CD4-positive, alpha-beta T cell (primary cell): Measurements from ENCODE around the gene AFF3. TPM values are rescaled to one million over a fixed set of nuclear protein-coding genes. Genes with fewer than 3 reads are reported as not detected.

Source experiments
- ATAC-seq: fragments of 200-7000 bp; cut with Tn5 transposase; one replicate; pipeline ENCODE4 v1.10.0; 2022; ENCODE audit warnings: mild to moderate bottlenecking; ENCODE audit not compliant: poor library complexity
- CTCF ChIA-PET: fragments of 350-600 bp; sonication (Branson Sonifier 250); formaldehyde crosslinking; loops from one replicate; lab custom pipeline; 2021; ENCODE audit warnings: antibody characterized with exemption, inconsistent platforms; lab: Charles Lee
- POLR2A ChIA-PET: fragments of 350-600 bp; sonication (Branson Sonifier 250); formaldehyde crosslinking; loops from one replicate; lab custom pipeline; 2021; ENCODE audit warnings: antibody characterized with exemption, inconsistent platforms; lab: Charles Lee
- DNase-seq, 14 experiments: peaks; one replicate each; pipeline ENCODE4 v3.0.0-alpha.2; 2013 to 2020; ENCODE audit warnings: mixed read lengths in 2 of 14
- H3K27ac ChIP-seq, 2 donors: one replicate each; pipeline versions ENCODE4 v1.5.1 to v1.7.0; 2013; ENCODE audit warnings: low read length in 2 of 2, low read depth in 1 of 2, mild to moderate bottlenecking in 1 of 2
- H3K27me3 ChIP-seq, 2 experiments: 1 replicate in 1 of 2; 2 replicates in 1 of 2; pipeline versions ENCODE4 v1.6.1 to v1.7.0; 2013; ENCODE audit warnings: low read length in 2 of 2, control low read depth in 1 of 2, mild to moderate bottlenecking in 1 of 2, moderate library complexity in 1 of 2; ENCODE audit not compliant: insufficient read depth in 2 of 2, control insufficient read depth in 1 of 2
- H3K36me3 ChIP-seq: one replicate; pipeline ENCODE4 v1.6.1; 2013; ENCODE audit warnings: low read length, control low read depth; ENCODE audit not compliant: insufficient read depth
- H3K4me1 ChIP-seq: one replicate; pipeline ENCODE4 v1.6.1; 2013; ENCODE audit warnings: low read length, control low read depth; ENCODE audit not compliant: insufficient read depth
- H3K4me3 ChIP-seq: one replicate; pipeline ENCODE4 v1.5.1; 2013; ENCODE audit warnings: mild to moderate bottlenecking, low read length, moderate library complexity
- H3K9me3 ChIP-seq, 2 experiments: 1 replicate in 1 of 2; 2 replicates in 1 of 2; pipeline versions ENCODE4 v1.6.1 to v1.7.0; 2013; ENCODE audit warnings: low read length in 2 of 2, mild to moderate bottlenecking in 2 of 2, control low read depth in 1 of 2, moderate library complexity in 1 of 2; ENCODE audit not compliant: control insufficient read depth in 1 of 2, insufficient read depth in 1 of 2
- H3K27ac Mint-ChIP-seq: one replicate; pipeline ENCODE4 v1.8.0; 2020; ENCODE audit warnings: mixed read lengths
- H3K27me3 Mint-ChIP-seq: one replicate; pipeline ENCODE4 v1.8.0; 2021; ENCODE audit warnings: mixed read lengths
- H3K36me3 Mint-ChIP-seq: one replicate; pipeline ENCODE4 v1.8.0; 2021; ENCODE audit warnings: low read depth, mixed read lengths
- H3K4me1 Mint-ChIP-seq: one replicate; pipeline ENCODE4 v1.8.0; 2021; ENCODE audit warnings: low read depth, mixed read lengths
- H3K4me3 Mint-ChIP-seq: one replicate; pipeline ENCODE4 v1.8.0; 2020; ENCODE audit warnings: mild to moderate bottlenecking, mixed read lengths
- H3K9me3 Mint-ChIP-seq: one replicate; pipeline ENCODE4 v1.8.0; 2020; ENCODE audit warnings: mixed read lengths
- intact Hi-C, 2 experiments: fragments of 100-400 bp; cut with DNase I in 1 of 2; cut with micrococcal nuclease in 1 of 2; formaldehyde crosslinking; loops; one replicate each; pipeline versions ENCODE4 v1.15.1 to v1.9.0; 2023 to 2025; cut with DNase I, micrococcal nuclease
- total RNA-seq, 174 experiments: library from RNA in 2 of 174; stranded (reverse) in 2 of 174; gene quantifications; one replicate each; pipeline ENCODE4 v1.2.3 and lab custom pipeline; 2021 to 2026
- TF ChIP-seq, protein P1 (sequence below): fragments of 200-600 bp; IDR thresholded peaks from one replicate; pipeline ENCODE4 v1.8.0; 2022; ENCODE audit warnings: antibody characterized with exemption, mild to moderate bottlenecking

AFF3 gene
- total RNA-seq, 2 experiments from 2014 or later: 15.4 to 15.7 TPM

DNA sequence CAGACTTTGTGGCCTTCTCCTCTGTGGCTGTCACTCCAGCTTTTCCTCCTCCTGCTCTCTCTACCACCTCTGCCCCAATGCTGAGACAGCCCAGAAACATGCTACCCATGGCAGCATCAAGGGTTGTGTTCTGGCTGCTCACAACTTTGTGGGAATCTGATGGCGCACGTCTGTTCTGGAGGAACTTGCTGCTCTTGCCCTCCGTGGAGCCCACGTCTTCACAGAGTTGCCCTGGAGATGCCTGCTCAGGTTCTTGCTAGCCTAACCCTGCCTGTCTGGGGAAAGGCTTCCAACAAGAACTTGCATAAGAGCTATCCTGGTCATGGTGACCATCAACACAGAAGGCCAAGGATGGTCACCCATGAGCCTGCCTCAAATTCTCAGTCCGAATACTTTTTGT is 237.4 kb downstream of the AFF3 start:
- Mint-ChIP-seq H3K36me3 (no peaks in the 10 kb centered on the region), H3K9me3 (no peaks in the 10 kb centered on the region), H3K4me3 (no peak overlapping the region), H3K4me1 (no peaks in the 10 kb centered on the region), H3K27me3 (no peaks in the 10 kb centered on the region), H3K27ac (no peak overlapping the region)
- no peaks in the 10 kb centered on the region for H3K4me1 ChIP-seq
- no peak overlapping the region for H3K4me3 ChIP-seq
- CTCF ChIA-PET: no interaction called here
- ATAC-seq: no peak
- TF ChIP-seq, protein P1, sequence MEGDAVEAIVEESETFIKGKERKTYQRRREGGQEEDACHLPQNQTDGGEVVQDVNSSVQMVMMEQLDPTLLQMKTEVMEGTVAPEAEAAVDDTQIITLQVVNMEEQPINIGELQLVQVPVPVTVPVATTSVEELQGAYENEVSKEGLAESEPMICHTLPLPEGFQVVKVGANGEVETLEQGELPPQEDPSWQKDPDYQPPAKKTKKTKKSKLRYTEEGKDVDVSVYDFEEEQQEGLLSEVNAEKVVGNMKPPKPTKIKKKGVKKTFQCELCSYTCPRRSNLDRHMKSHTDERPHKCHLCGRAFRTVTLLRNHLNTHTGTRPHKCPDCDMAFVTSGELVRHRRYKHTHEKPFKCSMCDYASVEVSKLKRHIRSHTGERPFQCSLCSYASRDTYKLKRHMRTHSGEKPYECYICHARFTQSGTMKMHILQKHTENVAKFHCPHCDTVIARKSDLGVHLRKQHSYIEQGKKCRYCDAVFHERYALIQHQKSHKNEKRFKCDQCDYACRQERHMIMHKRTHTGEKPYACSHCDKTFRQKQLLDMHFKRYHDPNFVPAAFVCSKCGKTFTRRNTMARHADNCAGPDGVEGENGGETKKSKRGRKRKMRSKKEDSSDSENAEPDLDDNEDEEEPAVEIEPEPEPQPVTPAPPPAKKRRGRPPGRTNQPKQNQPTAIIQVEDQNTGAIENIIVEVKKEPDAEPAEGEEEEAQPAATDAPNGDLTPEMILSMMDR: no peak
- no peaks in the 10 kb centered on the region for H3K36me3 ChIP-seq
- H3K9me3 ChIP-seq: no peaks in the 10 kb centered on the region
- intact Hi-C loops: no loop called here
- POLR2A ChIA-PET: no interaction called here
- H3K27me3 ChIP-seq: no peaks in the 10 kb centered on the region
- no peak overlapping the region for H3K27ac ChIP-seq
- DNase-seq: no peak

DNA sequence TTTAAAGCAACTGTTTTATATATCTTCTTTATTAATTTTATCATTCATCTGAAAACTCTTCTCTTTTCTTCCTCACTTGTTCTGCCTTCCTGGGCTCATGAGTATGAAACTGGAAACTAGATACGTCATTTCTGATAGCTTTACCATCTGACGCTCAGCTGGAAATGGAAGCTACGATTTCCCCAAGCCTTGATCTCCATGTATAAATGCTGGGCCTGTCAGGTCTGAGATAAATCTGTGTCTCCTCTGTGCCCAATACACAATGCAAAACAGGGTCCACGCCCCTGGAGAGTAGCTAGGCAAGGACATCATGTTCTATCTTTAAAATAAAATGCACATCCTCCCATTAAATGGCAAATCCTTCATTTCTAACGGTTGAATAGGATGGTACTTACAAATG is 238.4 kb downstream of the AFF3 start:
- no peaks in the 10 kb centered on the region for H3K4me1 ChIP-seq
- no peaks in the 10 kb centered on the region for H3K27me3 ChIP-seq
- H3K4me3 Mint-ChIP-seq: no peak overlapping the region
- ChIA-PET CTCF (no interaction called here), POLR2A (no interaction called here)
- DNase-seq: no peak
- H3K4me1 Mint-ChIP-seq: peaks cover under 1% of the 10 kb centered on the region
- H3K27me3 Mint-ChIP-seq: no peaks in the 10 kb centered on the region
- H3K4me3 ChIP-seq: no peak overlapping the region
- TF ChIP-seq, protein P1: no peak
- H3K36me3 ChIP-seq: no peaks in the 10 kb centered on the region
- H3K9me3 ChIP-seq: no peaks in the 10 kb centered on the region
- H3K27ac Mint-ChIP-seq: no peak overlapping the region
- no peak for ATAC-seq
- no peaks in the 10 kb centered on the region for H3K36me3 Mint-ChIP-seq
- no peaks in the 10 kb centered on the region for H3K9me3 Mint-ChIP-seq
- intact Hi-C loops: no loop called here
- no peak overlapping the region for H3K27ac ChIP-seq

GRCh38 chr2:99900556-99900955 is 241.8 kb downstream of the AFF3 start:
- Histone ChIP-seq H3K9me3 (no peaks in the 10 kb centered on the region), H3K4me3 (no peak overlapping the region), H3K27me3 (no peaks in the 10 kb centered on the region), H3K36me3 (no peaks in the 10 kb centered on the region), H3K4me1 (no peaks in the 10 kb centered on the region), H3K27ac (no peak overlapping the region)
- Mint-ChIP-seq H3K36me3 (no peaks in the 10 kb centered on the region), H3K4me1 (peaks cover 12% of the 10 kb centered on the region), H3K27ac (no peak overlapping the region), H3K9me3 (no peaks in the 10 kb centered on the region), H3K27me3 (no peaks in the 10 kb centered on the region), H3K4me3 (no peak overlapping the region)
- ChIA-PET CTCF (no interaction called here), POLR2A (no interaction called here)
- TF ChIP-seq, protein P1: no peak
- DNase-seq (no peak), ATAC-seq (no peak)
- intact Hi-C loops: no loop called here
